ENCODE results near the gene BEX4. TPM values are rescaled to one million over a fixed set of nuclear protein-coding genes. Genes with fewer than 3 reads are reported as not detected.

BEX4 gene
- total and polyA plus RNA-seq, 2 donors (not counting 3 experiments of a cell fraction or from before 2014, with no cell fraction given) = 17.8 to 30.3 TPM

GRCh38 chrX:103210056-103210455 lies 4.9 kb upstream of the BEX4 start:
- Histone ChIP-seq H4K20me1 (replicated peaks; ENCODE audit: control insufficient read depth, extremely low read depth, insufficient read depth, low read length) (no peaks in the 10 kb centered on the region), H3K9me3 (replicated peaks; ENCODE audit: control insufficient read depth, insufficient read depth, low read length) (no peaks in the 10 kb centered on the region), H3K27me3 (ENCODE audit: control insufficient read depth in 2 of 2, insufficient read depth in 2 of 2, low read length in 2 of 2) (peaks cover 0 to 4% of the 10 kb centered on the region in 2 experiments), H3K4me1 (ENCODE audit: control insufficient read depth, extremely low read depth, insufficient read depth, low read length) (peaks cover 2% of the 10 kb centered on the region), H3K4me2 (ENCODE audit: insufficient read depth, low read length) (no peak overlapping the region), H2AFZ (ENCODE audit: low read depth, low read length) (no peak overlapping the region), H3K9ac (replicated peaks; ENCODE audit: extremely low read depth, insufficient read depth, low read length) (no peak overlapping the region), H3K36me3 (ENCODE audit: control insufficient read depth in 2 of 2, extremely low read depth in 1 of 2, insufficient read depth in 2 of 2, low read length in 2 of 2) (no peaks in the 10 kb centered on the region), H3K9me1 (replicated peaks; ENCODE audit: control insufficient read depth, extremely low read depth, insufficient read depth, low read length) (no peaks in the 10 kb centered on the region), H3K27ac (ENCODE audit: insufficient read depth, low read depth, low read length) (no peak overlapping the region), H3K4me3 (replicated peaks in 1 of 3; ENCODE audit: insufficient read depth in 1 of 3, low read depth in 1 of 3, low read length in 3 of 3) (no peak overlapping the region), H3K79me2 (ENCODE audit: control insufficient read depth, insufficient read depth, low read length) (no peaks in the 10 kb centered on the region)
- BruUV-seq (replicated peaks) = no TSS peak
- POLR2A ChIA-PET = no interaction called here
- dilution Hi-C loops (cut with MboI; ENCODE audit: extremely low pct_ligation_motif_present, low sequenced_read_pairs) = no loop called here
- no peak for TF ChIP-seq MYC (IDR thresholded peaks at IDR 0.05; ENCODE audit: low read depth, low read length)
- TF ChIP-seq MAX (IDR thresholded peaks at IDR 0.05; ENCODE audit: insufficient read depth, insufficient read length) = no peak
- no peak for TF ChIP-seq EZH2 (IDR thresholded peaks at IDR 0.05; ENCODE audit: borderline replicate concordance, low read depth, low read length, severe bottlenecking)
- no peak for TF ChIP-seq FOS (IDR thresholded peaks at IDR 0.05; ENCODE audit: borderline replicate concordance, insufficient read depth, low read length)
- no peak for TF ChIP-seq POLR2A (IDR thresholded peaks at IDR 0.05; ENCODE audit: low read depth, low read length)
- no peak for TF ChIP-seq GATA2 (IDR thresholded peaks at IDR 0.05; ENCODE audit: insufficient read depth, insufficient read length, low read depth, low read length)
- no peak for TF ChIP-seq JUN (IDR thresholded peaks at IDR 0.05; ENCODE audit: borderline replicate concordance, insufficient read depth, insufficient read length, low read depth)
- TF ChIP-seq, protein P1, sequence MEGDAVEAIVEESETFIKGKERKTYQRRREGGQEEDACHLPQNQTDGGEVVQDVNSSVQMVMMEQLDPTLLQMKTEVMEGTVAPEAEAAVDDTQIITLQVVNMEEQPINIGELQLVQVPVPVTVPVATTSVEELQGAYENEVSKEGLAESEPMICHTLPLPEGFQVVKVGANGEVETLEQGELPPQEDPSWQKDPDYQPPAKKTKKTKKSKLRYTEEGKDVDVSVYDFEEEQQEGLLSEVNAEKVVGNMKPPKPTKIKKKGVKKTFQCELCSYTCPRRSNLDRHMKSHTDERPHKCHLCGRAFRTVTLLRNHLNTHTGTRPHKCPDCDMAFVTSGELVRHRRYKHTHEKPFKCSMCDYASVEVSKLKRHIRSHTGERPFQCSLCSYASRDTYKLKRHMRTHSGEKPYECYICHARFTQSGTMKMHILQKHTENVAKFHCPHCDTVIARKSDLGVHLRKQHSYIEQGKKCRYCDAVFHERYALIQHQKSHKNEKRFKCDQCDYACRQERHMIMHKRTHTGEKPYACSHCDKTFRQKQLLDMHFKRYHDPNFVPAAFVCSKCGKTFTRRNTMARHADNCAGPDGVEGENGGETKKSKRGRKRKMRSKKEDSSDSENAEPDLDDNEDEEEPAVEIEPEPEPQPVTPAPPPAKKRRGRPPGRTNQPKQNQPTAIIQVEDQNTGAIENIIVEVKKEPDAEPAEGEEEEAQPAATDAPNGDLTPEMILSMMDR (IDR thresholded peaks at IDR 0.05; ENCODE audit: extremely low read depth in 1 of 2, insufficient read depth in 1 of 2, low read depth in 1 of 2, low read length in 2 of 2) = no peak
- TF ChIP-seq POLR2AphosphoS5 (IDR thresholded peaks at IDR 0.05; ENCODE audit: insufficient read depth, low read depth, low read length) = no peak
- intact Hi-C loops (cut with micrococcal nuclease) = loop anchor here (5.0 kb wide), 1 partner anchor 132 kb away; no protein-coding TSS in a partner anchor
- DNase-seq (ENCODE audit: low read depth, low spot score) (no peak), FAIRE-seq (no peak)
- CTCF ChIA-PET = interaction anchor here (0.6 to 3.5 kb wide), 4 partner anchors 39 to 280 kb away, joined by 3 to 71 read pairs (median 14); no protein-coding TSS in a partner anchor

All from endothelial cell of umbilical vein (primary cell).